NCI-H2107 (cell line): ENCODE results near the gene TRAPPC2.
"Not testable (repeated sequence)": the region's sequence is repeated elsewhere in the genome, so short reads cannot be mapped to it uniquely, and the experiment has no call there.

ENCODE experiments used
- DNase-seq: peaks from one replicate; lab custom pipeline; 2025; lab: John Stamatoyannopoulos, UW

TRAPPC2 gene

DNA sequence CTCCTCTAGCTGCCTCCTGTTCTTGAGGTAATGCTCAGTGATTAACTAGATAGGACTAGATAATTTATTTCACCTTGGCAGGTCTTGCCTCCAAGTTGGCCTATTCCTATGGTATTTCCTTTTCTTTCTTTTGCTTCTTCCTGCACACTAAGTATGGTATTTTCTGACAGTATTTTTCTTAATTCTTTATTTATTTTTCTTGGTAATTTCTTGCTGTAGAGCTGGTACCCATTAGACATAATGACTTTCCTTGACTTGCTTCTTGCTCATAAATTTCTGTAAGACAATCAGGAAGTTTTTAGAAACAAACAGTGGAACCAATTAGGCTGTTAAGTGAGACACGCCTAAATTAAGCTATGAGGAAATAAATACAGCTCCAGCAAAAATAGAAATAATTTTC, 36.0 kb downstream of the TRAPPC2 start:
- no peak for DNase-seq

DNA sequence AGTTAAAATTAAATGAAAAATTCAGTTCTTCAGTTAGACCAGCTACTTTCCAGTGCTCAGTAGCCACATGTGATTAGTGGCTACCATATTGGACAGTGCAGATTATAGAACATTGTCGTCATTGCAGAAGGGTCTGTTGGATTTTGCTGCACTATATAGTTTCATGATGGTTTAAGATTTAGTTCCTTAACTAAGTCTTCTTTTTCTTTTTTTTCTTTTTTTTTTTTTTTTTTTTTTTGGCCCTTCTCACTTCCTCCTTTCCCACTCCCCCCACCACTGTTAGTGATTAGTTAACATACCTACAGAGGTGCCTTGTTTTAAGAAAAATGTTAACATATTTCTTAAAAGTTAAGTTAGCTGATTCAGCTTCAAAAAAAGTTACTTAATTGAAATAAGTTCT, 36.4 kb downstream of the TRAPPC2 start:
- DNase-seq: no peak

DNA sequence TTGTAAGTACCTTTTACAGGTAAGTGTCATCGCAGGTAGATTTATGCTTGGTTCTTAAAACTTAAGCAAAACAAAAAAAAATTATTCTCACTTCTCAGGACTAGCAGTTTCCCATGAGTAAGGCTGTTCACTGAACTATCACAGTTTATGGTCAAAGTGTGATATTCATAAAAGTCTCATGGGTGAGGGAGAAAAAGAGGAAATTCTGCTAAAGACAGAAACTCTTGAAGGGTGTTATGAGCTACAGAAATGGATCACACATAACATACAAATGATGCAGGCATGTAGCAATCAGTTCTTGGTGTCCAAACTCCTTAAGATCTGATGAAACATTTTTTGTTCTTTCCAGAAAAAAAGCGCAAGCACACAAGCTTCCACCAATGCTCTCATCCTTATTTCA, 37.0 kb downstream of the TRAPPC2 start:
- no peak for DNase-seq

DNA sequence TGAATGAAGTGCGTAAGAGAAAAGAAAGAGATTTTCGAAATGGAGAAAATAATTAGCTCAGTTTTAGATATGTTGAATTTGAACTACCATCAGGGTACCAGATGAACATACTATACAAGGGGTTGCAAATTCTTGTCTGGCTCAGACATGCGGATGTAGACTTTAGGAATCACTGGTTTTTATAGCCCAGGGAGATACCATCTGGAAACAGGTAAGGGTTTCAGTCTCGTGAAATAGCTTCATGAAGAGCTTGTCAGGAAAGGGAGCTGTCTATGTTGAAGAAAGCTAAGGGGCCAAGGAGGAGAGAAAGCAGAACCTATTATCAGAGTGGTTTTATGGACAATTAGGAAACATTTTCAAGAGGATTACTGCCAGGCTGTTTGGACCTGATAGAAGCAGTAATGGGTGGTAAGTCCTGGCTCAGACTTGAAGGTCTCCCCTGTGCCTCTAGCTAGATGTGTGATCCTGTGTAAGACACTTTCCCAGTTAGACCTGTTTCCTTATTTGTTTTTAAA, 38.8 kb downstream of the TRAPPC2 start:
- DNase-seq: no peak

DNA sequence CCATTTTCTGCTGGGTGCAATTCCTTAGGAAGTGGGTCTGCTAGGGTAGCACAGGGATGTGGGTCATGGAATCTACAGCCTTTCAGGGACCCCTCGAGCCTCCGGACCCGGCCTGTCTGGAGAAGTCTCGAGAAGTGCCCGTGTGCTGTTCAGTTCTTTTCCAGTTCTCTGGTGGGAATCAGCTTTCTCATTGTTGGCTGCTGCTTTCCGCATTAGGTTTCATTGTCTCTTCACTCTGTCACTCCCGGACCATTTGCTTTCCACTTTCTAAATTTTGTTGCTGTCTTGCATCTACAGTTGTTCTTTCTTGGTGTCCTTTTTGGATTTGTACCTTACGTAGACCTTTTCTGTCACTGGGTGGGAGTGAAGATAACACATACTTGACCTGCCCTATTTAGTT, 39.4 kb downstream of the TRAPPC2 start:
- no peak for DNase-seq

DNA sequence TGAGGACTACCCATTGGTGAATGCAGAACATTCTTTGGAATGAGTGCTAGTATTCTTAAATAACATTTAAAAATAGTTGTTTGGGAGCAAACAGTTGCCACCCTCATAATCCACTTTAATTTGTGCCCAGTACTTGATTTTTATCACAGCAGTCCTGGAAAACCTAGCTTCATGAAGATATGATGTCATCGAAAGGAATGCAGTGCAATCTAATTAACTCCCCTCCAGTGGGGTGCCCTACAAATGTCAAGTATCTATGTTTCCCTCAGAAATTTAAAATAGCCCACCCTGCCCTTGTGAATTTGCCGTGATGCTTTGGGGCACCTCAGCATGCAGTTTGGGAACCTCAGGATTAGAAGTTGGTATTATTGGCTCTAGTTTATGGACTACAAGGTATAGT, 40.1 kb downstream of the TRAPPC2 start:
- no peak for DNase-seq

DNA sequence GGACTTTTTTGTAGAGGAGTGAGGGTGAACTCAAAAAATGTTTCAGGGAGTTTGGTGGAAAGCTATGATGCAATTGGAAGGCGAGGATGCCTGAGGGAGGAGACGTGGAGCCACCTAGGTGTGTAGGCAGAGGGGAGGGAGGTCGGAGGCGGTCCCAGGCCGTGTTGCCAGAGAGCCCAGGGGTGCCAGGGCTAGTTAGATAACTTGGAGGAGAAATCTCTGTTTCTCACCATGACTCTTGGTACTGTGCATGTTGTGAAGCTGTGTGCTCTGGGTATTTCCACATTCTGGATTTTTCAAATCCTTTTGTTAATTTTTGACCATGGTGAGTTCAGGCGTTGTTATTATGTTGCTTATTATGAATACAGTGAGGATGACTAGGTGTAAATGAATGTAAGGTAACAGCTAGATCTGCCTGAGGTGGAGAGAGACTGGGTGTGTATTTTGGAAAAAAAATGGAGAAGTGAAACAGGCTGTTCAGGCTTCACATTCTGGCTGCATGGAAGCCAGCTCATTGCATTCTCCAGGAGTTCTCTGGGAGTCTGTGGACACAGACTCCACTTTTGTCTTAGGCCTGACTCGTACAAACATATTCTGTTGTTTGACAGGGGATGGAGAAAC, 41.0 kb downstream of the TRAPPC2 start:
- DNase-seq: no peak

DNA sequence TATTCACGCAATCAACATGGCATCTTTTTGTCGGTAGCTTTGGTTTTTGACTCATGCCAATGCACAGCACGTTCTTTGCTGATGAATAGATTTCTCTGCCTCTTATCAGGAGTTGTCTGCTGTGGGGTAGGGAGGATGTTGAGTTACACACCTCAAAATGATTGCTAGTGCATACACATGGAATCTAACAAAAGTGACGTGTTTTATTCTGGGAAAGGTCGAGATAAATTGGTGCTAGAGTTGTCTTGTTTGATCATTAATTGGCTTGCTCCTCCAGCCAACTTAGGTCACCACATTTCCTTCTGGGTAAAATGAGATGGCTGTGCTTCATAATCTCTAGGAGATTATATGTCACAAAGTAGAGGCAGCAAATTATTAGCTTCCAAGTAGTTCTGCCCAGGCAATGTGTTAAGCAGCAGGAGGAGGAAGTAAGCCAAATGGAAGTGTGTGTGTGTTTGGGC, 41.6 kb downstream of the TRAPPC2 start:
- no peak for DNase-seq

DNA sequence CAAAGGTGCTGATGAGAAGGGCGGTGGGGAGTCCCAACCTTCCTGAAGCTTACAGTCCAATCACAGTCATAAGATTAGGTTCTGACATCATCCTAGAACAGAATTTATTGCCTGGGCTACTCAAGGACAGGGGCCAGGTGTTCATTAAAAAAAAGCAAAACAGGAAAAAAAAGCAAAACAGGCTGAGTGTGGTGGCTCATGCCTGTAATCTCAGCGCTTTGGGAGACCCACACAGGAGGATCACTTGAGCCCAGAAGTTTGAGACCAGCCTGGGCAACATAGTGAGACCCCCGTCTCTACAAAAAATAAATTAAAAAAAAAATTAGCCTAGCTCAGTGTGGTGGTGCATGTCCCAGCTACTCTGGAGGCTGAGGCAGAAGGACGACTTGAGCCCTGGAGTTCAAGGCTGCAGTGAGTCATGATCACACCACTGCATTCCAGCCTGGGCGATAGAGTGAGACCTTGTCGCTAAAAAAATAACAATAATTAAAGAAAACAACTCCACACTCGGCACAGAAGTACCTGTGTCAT, 42.5 kb downstream of the TRAPPC2 start:
- no peak for DNase-seq

DNA sequence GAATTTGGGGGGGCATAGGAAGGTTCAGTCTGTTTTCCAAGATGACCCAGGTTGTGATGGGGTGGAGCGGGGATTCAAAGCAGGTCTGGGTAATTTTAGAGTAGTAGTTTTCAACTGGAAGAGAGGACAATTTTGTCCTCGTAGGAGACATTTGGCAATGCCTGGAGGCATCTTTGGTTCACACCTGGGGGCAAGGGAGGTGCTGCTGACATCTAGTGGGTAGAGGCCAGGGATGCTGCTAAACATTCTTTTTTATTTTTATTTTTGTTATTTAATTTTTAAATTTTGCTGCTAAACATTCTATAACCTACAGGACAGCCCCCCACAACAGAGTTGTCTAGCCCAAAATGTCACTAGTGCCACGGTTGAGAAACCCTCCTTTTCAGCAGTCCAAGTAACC, 43.6 kb downstream of the TRAPPC2 start:
- DNase-seq: no peak

DNA sequence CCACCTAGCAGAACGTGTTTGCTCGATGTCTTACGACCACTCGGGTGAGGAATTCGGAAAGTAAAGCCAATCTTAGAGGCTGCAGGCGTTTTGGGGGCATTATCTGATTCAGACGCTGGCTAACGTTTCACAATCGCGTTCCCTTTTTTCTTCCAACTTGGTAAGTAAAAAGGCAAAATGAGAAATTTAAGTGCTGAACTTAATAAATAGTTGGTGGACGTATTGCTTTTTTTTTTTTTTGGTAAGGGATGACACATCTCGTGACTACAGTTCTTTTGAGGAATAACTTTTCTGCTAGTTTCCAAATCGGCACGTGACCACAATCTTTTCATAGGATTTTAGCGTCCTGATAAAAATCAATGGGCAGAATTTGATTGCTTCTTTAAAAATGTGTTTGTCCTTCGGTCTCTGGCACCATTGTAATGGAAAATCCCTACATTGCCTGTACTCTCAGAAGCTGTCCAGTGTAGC, 44.6 kb downstream of the TRAPPC2 start:
- DNase-seq: no peak

DNA sequence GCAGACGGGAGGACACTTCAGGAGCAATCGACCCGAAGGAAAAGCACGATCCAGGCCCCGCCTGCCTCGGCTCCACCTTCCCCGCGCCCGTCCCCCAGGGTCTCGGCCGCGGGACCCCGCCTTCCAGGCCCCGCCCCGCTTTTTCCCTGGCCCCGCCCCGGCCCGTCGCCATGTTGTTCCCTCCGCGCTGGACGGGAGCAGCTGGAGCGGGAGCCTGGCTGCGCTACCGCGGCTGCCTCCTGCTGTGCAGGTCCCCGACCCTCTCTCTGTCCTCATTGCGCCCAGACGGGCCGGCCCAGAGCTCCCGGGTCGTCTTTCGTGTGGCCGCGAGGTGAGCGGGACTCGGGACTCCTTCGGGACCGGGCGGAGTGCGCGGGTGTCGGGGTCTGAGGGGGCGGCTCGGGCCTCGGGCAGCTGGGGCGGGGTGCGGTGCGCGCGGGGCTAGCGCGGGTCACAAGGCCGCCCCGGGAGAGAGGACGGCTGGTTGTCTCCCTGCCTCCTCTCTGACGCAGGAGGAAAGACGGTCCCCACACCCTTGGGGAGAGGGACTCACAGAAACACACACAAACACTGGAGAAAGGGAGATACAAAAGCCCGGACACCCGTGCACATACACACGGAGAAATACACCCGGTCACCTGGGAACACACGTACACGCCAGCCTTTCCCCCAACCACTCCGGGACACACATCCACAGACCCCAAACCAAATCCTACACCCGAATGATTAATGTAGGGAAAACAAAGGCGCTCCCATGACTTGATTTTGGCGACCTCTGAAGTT, 45.3 kb downstream of the TRAPPC2 start, which contains the start of gene RAB9A:
TSS of gene RAB9A (plus strand) at position 171 of the 783 bp plus-strand sequence. CDS start 19,619 bp downstream, outside the sequence.
- DNase-seq: peak; percentile 84

DNA sequence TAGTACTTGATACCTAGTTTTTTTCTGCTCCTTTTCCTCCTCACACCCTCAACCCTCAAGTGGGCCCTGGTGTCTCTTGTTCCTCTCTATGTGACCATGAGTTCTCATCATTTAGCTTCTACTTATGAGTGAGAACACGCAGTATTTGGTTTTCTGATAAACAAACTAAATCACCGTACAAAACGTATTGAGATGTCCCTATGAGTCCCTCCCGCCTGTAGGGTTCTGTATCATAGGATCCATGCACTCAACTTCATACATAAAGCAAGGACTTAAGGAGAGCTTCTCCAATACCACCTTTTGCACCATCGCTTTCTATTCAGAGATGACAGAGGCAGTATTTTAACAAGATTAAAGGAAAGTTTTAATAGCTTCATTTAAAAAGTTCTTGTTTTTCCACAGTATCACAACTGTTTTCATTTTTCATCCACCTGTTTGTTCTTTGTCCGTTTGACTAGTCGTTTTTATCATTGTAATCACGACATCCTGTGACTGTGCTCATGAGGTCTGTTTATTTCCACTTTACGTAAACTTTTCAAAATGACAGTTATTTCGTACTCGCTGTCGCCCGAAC, 45.9 kb downstream of the TRAPPC2 start:
- DNase-seq: no peak

DNA sequence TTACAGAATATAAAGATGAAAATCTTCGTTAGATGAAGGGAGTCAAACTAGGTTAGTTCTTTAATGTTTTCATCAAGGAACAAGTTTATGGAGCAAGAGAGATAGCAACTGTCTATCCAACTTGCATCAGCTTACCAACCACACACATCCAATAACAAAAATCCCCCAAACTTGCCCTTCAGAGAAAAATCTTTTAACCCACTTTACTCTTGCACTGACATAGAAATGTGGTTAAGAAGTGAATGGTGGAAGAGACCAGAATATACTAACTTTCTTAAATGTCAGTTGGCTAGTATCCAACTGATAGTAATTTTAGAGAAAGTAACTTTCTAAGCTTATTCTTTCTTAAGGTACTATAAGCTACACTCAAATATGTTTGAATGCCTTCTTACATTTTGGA, 47.2 kb downstream of the TRAPPC2 start:
- no peak for DNase-seq

DNA sequence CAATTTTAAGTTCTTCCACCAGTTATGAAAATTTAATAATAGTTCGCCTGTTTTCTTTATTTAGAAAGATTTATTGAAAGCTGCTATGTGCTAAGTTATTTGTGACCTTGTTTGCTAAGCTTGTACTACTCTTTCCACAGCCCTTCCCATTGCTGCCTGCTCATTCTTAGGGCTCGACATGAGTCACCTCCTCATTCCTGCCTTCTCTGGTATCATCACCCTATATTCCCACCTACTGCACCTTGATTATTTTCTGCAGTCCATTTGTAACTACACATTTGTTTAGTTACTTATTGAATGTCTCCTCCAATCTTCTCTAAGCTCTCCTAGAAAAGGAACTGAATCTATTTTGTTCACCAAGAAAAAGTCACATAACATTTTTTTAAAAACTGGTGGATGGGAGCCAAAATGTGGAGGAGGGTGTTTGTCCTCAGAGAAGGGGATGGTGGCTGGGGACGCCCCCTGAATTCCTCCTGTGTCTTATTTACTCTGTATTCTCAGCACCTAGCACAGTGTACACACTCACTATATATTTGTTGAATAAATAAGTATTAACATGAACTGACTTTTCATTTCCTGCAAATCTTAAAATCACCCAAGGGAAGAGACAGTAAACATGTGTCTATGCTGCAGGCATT, 49.2 kb downstream of the TRAPPC2 start:
- no peak for DNase-seq

DNA sequence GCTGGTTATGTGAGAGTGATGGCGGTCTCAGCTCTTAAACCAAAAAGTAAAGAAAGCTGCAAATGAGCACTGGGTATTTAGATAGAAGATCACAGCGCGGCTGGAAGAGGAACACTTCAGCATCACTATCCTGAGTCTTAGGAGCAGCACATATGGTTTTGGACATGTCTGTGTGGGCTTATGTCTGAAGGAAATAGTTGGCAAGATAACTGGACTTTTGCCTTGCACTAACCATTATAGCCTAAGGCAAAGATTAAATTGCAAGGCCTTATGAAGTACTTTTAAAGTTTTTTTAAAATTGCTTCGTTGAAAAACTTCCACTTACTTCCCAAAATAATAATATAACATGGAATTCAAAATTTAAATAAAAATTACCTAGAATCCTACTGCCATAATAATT, 50.1 kb downstream of the TRAPPC2 start:
- no peak for DNase-seq

DNA sequence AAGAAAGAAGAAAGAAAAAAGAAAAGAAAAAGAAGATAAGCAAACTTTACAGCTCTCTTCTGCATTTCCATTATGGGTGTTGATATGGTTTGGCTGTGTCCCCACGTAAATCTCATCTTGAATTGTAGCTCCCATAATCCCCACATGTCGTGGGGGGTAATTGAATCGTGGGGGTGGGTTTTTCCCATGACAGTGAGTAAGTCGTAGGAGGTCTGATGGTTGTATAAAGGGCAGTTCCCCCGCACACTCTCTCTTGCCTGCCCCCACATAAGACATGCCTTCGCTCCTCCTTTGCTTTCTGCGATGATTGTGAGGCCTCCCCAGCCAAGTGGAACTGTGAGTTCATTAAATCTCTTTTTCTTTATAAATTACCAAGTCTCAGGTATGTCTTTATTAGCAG, 52.8 kb downstream of the TRAPPC2 start:
- no peak for DNase-seq

DNA sequence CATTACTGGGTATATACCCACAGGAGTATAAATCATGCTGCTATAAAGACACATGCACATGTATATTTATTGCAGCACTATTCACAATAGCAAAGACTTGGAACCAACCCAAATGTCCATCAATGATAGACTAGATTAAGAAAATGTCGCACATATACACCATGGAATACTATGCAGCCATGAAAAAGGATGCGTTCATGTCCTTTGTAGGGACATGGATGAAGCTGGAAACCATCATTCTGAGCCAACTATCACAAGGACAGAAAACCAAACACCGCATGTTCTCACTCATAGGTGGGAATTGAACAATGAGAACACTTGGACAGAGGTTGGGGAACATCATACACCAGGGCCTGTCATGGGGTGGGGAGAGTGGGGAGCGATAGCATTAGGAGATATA, 54.7 kb downstream of the TRAPPC2 start:
- DNase-seq: not testable (repeated sequence)

DNA sequence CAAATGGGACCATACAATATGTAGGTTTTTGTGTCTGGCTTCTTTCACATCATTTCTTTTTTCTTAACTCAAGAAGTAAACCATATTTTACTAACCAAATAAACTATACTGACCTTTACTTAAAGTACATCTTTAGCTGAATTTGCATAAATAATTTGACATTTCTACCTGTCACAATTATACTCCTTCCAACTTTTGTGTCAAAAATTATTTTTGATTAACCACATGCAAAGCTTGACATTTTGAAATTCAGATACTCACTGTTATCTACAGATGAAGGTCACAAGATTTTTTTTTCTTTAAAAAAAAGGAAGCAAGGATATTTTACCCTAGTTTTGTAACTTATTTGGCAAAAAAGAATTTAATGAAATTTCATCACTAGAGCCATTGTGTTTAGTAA, 57.5 kb downstream of the TRAPPC2 start:
- DNase-seq: no peak

DNA sequence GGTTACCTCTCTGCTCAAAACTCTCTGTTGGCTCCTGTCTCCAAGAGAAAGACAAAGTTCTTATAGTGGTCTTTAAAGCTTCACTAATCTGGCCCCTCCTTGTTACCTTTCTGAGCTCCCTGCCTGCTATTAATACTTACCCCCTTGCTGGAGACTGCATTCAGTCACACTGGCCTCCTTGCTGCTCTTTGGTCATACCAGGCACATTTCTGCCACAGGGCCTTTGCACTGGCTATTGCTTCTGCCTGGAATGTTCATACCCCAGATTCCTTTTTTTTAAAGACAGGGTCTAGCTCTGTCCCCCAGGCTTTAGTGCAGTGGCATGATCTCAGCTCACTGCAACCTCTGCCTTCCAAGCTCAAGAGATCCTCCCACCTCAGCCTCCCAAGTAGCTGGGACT, 61.4 kb downstream of the TRAPPC2 start:
- no peak for DNase-seq

DNA sequence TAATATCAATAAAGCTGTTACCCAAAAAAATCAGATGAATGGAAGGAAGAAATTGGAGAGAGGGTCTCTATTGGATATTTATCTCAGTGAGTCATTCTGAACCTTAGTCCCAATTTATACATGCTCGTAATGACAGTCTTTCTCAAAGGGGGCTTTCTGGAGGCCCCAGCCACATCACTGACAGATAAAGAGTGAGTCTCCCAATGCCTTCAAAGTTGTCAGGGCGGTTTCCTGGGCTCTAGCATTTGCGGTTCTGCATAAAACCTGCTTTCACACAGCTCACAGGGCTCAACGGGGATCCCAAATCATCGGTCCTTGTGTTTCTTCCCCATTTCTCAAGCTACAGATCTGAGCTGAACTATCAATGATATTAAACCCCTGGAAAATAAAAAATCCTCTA, 64.2 kb downstream of the TRAPPC2 start:
- DNase-seq: no peak

DNA sequence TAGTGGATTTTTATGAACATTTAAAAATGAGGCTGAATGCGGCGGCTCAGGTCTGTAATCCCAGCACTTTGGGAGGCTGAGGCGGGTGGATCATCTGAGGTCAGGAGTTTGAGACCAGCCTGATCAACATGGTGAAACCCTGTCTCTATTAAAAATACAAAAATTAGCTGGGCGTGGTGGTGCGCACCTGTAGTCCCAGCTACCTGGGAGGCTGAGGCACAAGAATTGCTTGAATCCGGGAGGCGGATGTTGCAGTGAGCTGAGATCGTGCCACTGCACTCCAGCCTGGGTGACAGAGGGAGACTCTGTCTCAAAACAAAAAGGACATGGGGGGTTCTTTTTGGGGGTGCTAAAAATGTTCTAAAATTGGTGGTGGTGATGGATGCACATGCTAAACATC, 64.7 kb downstream of the TRAPPC2 start:
- DNase-seq: not testable (repeated sequence)
